RWPE2 (cell line): ENCODE results near the gene TBP.
"Not testable (repeated sequence)": the region's sequence is repeated elsewhere in the genome, so short reads cannot be mapped to it uniquely, and the experiment has no call there.

Experiments
- ATAC-seq: fragments of 200-7000 bp; cut with Tn5 transposase; 3 replicates; pipeline ENCODE4 v1.9.1; 2021; ENCODE audit warnings: low read depth
- DNase-seq: peaks from one replicate; pipeline ENCODE4 v3.0.0-alpha.2; 2020; ENCODE audit warnings: low spot score
- H3K27ac ChIP-seq: fragments of 450-650 bp; 2 replicates; pipeline ENCODE4 v1.5.1; 2017; ENCODE audit warnings: mild to moderate bottlenecking; ENCODE audit not compliant: poor library complexity, severe bottlenecking
- H3K27me3 ChIP-seq: fragments of 250-450 bp; sonication (Bioruptor Pico); 2 replicates; pipeline ENCODE4 v1.5.1; 2021; ENCODE audit warnings: mild to moderate bottlenecking, moderate library complexity; ENCODE audit not compliant: insufficient read depth, poor library complexity, severe bottlenecking
- H3K36me3 ChIP-seq: fragments of 250-450 bp; sonication (Bioruptor Pico); 2 replicates; pipeline ENCODE4 v1.5.1; 2020; ENCODE audit warnings: low read depth, mild to moderate bottlenecking, moderate library complexity
- H3K4me1 ChIP-seq: fragments of 250-450 bp; sonication (Bioruptor Pico); 2 replicates; pipeline ENCODE4 v1.5.1; 2021; ENCODE audit warnings: mild to moderate bottlenecking, moderate library complexity; ENCODE audit not compliant: insufficient read depth, poor library complexity, severe bottlenecking
- H3K4me3 ChIP-seq: fragments of 250-450 bp; sonication (Bioruptor Pico); 2 replicates; pipeline ENCODE4 v1.5.1; 2021; ENCODE audit warnings: mild to moderate bottlenecking, moderate library complexity; ENCODE audit not compliant: severe bottlenecking
- H3K9me3 ChIP-seq: fragments of 250-450 bp; sonication (Bioruptor Pico); 2 replicates; pipeline ENCODE4 v1.5.1; 2021; ENCODE audit warnings: mild to moderate bottlenecking, moderate library complexity; ENCODE audit not compliant: severe bottlenecking
- TF ChIP-seq, protein P1 (sequence below): fragments of 450-650 bp; IDR thresholded peaks from one replicate; pipeline ENCODE4 v1.5.1; 2017; ENCODE audit warnings: mild to moderate bottlenecking, moderate library complexity; ENCODE audit not compliant: poor library complexity, severe bottlenecking

Gene TBP

DNA sequence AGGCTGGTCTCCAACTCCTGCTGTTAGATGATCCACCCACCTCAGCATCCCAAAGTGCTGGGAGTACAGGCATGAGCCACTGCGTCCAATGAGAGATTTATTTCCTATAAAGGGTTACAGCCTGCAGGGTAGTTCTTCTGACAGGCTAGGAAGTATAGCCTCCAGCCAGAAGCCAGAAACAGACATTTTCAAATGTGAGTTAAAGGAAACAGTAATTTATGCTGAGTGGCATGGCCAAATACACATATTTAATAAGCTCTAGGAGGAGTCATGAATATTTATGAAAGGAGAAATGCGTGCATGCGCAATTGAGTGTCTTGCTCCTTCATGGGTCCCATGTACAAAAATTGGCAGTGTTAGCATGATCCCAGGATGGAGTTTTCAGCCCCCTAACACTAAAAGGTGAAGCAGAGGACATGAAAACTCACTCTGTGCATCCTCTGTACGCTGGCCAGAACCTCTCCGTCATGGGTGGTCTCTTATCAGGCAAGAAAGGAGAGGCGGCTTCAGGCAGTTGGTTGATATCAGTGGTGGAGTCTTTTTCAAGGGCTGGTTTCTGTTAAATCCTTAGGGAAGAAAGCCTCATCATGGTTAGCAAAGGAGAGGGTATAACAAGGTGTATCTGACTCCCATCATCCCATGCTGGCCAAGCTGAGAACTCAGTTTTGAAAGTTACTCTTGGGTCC lies 51.5 kb downstream of the TBP start:
- H3K4me3 ChIP-seq: no peak overlapping the region
- TF ChIP-seq, protein P1, sequence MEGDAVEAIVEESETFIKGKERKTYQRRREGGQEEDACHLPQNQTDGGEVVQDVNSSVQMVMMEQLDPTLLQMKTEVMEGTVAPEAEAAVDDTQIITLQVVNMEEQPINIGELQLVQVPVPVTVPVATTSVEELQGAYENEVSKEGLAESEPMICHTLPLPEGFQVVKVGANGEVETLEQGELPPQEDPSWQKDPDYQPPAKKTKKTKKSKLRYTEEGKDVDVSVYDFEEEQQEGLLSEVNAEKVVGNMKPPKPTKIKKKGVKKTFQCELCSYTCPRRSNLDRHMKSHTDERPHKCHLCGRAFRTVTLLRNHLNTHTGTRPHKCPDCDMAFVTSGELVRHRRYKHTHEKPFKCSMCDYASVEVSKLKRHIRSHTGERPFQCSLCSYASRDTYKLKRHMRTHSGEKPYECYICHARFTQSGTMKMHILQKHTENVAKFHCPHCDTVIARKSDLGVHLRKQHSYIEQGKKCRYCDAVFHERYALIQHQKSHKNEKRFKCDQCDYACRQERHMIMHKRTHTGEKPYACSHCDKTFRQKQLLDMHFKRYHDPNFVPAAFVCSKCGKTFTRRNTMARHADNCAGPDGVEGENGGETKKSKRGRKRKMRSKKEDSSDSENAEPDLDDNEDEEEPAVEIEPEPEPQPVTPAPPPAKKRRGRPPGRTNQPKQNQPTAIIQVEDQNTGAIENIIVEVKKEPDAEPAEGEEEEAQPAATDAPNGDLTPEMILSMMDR: no peak
- no peak overlapping the region for H3K27ac ChIP-seq
- no peaks in the 10 kb centered on the region for H3K4me1 ChIP-seq
- H3K27me3 ChIP-seq: peaks cover 38% of the 10 kb centered on the region
- DNase-seq: no peak
- H3K36me3 ChIP-seq: no peaks in the 10 kb centered on the region
- ATAC-seq: no peak
- H3K9me3 ChIP-seq: no peaks in the 10 kb centered on the region

- not testable (repeated sequence) for H3K4me1 ChIP-seq, DNase-seq, H3K4me3 ChIP-seq, H3K9me3 ChIP-seq, H3K27ac ChIP-seq, ATAC-seq, H3K36me3 ChIP-seq
- peaks cover 25% of the 10 kb centered on the region for H3K27me3 ChIP-seq
Measured at GRCh38 chr6:170609225-170609624, 55.1 kb downstream of the TBP start.

- H3K27ac ChIP-seq, H3K36me3 ChIP-seq, H3K4me3 ChIP-seq, DNase-seq, H3K4me1 ChIP-seq, H3K9me3 ChIP-seq: not testable (repeated sequence)
- peaks cover 15% of the 10 kb centered on the region for H3K27me3 ChIP-seq
- ATAC-seq: peak; percentile 70
Measured at GRCh38 chr6:170612256-170612804, 58.2 kb downstream of the TBP start.

DNA sequence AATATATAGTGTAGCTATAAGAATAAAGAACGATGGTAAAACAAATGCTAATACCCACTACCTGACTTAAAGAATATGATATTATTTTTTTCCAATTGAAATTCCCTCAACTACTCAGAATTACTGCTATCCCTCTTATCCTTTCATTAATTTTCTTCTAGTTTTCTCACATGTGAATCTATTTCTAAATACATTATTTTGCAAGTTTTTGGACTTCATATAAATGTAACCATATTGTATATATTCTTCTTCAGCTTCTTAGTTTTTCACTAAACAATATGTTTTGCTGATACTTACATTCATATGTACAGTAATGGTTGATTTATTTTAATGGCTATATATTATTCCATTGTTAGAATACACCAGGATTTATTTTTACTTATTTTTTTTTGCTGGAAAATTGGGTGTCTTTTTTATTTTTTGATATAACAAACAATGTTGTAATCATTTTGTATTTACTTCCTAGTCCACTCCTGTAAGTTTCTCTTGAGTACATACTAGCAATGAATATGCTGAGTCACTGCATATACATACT lies 61.9 kb downstream of the TBP start:
- not testable (repeated sequence) for H3K27me3 ChIP-seq, ATAC-seq, DNase-seq, H3K36me3 ChIP-seq, H3K27ac ChIP-seq, H3K4me3 ChIP-seq, H3K4me1 ChIP-seq, H3K9me3 ChIP-seq
